SIG-M5 treated with dmso at 0.1 percent for 504 hours (cell line): Measurements from ENCODE around the gene SYNGR4.
A peak's percentile ranks its signal among the peaks of the same experiment; 100 is the strongest.

ENCODE experiments used
- DNase-seq: peaks from one replicate; lab custom pipeline; 2025; ENCODE audit not compliant: unreplicated experiment; lab: John Stamatoyannopoulos, UW

The SYNGR4 gene

DNA sequence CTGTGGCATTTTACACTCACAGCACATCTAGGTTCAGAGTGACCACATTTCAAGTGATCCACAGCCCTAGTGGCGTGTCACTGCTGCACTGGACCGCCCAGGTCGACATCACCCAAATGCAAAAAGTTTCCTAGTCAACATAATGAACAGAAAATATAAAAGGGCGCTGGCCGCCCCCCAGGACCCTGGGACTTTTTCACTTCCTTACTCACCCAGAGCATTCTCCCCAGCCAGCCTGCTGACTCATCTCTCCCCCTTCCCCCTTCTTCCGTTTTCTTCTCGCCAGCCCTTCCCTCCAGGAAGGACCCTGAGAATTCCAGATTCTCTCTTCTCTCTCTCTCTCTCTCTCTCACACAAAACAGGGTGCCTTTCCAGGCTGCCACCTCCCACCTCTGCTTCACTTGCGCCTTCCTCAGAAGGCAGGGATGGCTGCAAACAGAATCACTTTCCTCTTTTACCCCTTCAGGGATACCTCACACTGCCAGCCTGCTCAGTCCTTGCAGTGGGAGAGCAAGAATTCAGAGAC lies 60.6 kb downstream of the SYNGR4 start:
- DNase-seq = peak; percentile 54
